NCI-H524 (cell line): ENCODE results near the gene PRR20E.
"Not testable (repeated sequence)": the region's sequence is repeated elsewhere in the genome, so short reads cannot be mapped to it uniquely, and the experiment has no call there.

ENCODE experiments used
- DNase-seq, 2 experiments: peaks; one replicate each; lab custom pipeline; 2025; lab: John Stamatoyannopoulos, UW

The PRR20E gene

GRCh38 chr13:57166897-57167296 lies at the start of gene PRR20E:
TSS of gene PRR20E (plus strand) at chr13:57167197. CDS start at chr13:57167584, 387 bp downstream.
- not testable (repeated sequence) for DNase-seq

- no peak for DNase-seq
Observed at GRCh38 chr13:57123681-57124080, 43.3 kb upstream of the PRR20E start.

- no peak for DNase-seq
Observed at GRCh38 chr13:57128909-57129308, 38.1 kb upstream of the PRR20E start.

DNA sequence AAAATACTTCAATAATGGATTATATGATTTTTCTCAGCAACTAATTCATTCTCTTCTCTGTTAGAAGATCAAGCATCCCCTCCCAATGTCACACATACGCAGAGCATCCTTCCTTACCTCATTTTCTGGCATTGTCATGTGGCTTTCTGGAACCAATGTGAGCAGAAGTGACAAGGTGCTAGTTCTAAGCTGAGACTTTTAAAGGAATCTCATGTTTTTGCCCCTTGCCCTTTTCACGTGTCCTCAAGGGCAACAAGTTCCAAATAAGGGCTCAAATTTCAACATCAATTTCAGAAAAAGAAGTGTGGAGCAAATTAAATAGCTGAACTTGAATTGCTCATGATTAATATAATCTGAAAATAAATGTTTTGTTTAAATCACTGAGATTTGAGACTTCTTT lies 30.9 kb upstream of the PRR20E start:
- no peak for DNase-seq

- DNase-seq = no peak
Observed at GRCh38 chr13:57137585-57137984, 29.4 kb upstream of the PRR20E start.

GRCh38 chr13:57138988-57139387 lies 28.0 kb upstream of the PRR20E start:
- no peak for DNase-seq

DNA sequence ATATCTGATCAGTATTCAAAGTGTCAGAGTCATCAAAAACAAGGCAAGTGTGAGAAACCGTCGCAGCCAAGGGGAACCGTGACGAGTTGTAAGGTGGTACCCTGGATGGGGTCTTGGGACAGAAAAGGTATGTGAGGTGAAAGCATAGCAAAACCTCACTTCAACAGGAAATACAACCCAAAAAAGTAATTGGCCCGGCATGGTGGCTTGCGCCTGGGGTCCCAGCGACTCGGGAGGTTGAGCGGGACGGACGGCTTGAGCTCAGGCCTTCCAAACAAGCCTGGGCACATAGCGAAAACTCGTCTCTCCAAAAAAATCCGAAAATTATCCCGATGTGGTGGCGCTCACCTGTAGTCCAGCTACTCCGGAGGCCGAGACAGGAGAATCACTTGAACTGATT lies 27.2 kb upstream of the PRR20E start:
- DNase-seq = not testable (repeated sequence)

DNA sequence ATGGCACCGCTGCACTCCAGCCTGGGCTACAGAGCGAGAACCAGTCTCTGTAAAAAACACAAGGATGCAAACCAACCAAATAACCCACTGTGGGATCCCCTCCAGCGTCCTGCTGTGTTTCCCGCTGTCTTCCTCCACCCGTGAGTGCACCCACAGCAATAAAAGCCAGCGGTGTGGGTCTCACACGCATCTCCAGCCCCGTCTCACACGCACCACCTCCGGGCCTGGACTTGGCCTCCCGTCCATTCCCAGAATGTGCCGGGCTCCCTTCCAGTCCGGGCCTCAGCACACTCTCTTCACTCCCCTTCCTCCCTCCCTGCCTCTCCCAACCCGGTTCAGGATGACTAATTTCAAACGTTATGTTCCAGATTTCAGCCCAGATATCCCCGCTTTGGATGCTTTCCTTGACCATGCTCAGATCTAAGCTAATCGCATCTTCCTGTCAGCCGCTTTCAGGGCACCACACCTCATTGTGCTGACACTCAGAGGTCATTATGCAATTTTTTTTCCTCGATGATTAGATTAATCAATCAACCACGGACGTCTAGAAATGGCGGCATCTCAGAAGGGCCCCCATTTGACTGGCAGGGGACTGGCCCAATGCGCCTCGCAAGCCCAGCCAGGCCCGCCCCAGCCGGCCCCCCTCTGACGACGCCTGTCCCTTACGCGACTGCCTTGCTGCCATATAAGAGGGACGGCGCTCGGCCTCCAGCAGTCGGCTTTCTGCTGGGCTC lies 26.6 kb upstream of the PRR20E start, which contains the start of gene PRR20A:
Gene PRR20A (plus strand): TSS at position 684 of the 734 bp plus-strand sequence. CDS start 387 bp downstream, outside the sequence.
- DNase-seq = not testable (repeated sequence)

DNA sequence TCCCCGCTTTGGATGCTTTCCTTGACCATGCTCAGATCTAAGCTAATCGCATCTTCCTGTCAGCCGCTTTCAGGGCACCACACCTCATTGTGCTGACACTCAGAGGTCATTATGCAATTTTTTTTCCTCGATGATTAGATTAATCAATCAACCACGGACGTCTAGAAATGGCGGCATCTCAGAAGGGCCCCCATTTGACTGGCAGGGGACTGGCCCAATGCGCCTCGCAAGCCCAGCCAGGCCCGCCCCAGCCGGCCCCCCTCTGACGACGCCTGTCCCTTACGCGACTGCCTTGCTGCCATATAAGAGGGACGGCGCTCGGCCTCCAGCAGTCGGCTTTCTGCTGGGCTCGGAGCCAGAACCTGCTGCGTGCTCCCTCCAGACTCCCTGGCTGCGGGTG lies 19.8 kb upstream of the PRR20E start, which contains the start of gene PRR20B:
Gene PRR20B (plus strand): TSS at position 301 of the 400 bp plus-strand sequence. CDS start 387 bp downstream, outside the sequence.
- DNase-seq = not testable (repeated sequence)

DNA sequence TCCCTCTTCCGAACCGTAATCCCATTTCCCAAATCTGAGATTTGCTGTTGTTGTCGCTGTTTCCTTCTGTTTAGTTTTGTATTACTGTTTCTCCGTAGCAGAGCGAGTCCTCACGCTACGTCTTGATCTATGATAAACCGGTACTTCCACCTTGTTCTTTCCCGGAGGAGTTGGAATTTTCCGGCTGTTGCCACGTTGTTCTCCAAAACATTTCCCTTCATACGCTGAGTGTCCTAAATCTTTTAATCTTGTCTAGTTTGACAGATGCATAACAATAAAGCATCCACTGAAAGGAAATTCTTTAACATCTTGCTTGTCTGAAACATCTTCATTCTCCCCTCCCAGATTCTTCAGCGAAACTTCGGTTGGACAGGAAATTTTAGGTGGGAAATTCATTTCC lies 18.9 kb upstream of the PRR20E start:
- not testable (repeated sequence) for DNase-seq

- not testable (repeated sequence) for DNase-seq
Observed at GRCh38 chr13:57153761-57154160, 13.2 kb upstream of the PRR20E start, which contains the start of gene PRR20C. TSS of gene PRR20C (plus strand) at chr13:57154061. CDS start at chr13:57154448, 387 bp downstream.

DNA sequence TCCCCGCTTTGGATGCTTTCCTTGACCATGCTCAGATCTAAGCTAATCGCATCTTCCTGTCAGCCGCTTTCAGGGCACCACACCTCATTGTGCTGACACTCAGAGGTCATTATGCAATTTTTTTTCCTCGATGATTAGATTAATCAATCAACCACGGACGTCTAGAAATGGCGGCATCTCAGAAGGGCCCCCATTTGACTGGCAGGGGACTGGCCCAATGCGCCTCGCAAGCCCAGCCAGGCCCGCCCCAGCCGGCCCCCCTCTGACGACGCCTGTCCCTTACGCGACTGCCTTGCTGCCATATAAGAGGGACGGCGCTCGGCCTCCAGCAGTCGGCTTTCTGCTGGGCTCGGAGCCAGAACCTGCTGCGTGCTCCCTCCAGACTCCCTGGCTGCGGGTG lies 6.7 kb upstream of the PRR20E start, which contains the start of gene PRR20D:
Gene PRR20D (plus strand): TSS at position 301 of the 400 bp plus-strand sequence. CDS start 387 bp downstream, outside the sequence.
- not testable (repeated sequence) for DNase-seq

DNA sequence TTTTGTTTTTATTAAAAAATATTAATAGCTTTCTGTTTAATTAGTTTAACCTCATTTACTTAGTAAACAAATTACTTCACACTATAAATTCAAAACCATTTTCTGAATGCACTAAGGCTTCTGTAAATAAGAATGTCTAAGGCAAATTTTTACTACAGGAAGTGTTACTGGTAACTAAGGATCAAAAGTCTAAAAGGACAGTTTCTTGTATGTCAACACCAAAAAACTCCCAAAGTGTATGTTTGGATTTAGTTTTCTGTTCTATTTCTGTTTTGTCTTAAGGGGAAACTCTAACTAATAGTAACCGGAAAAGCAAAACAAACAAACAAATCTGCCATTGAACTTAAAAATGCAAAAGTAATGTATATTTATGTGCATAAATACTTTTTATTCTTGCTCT lies 24.7 kb downstream of the PRR20E start:
- DNase-seq = no peak

DNA sequence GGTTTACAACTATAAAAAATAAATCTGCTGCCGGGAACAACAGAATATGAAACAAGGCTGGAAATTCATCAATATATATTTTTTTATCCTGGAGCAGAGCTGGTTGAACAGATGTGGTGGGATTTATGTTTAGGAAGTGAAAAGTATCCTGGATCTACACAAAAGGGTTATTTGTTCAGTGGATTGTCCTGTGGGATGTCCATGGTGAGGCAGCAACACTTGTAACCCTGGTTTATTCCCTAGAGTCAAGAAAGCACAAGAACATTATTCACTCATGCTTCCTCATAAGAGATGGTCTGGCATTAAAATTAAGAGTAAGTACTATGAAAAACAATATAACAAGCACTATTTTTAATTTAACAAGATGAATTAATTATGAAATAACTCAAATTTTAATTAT lies 46.0 kb downstream of the PRR20E start:
- no peak for DNase-seq
